HCT116 (cell line): Measurements from ENCODE around the gene THOP1. TPM values are rescaled to one million over a fixed set of nuclear protein-coding genes. Genes with fewer than 3 reads are reported as not detected.

ENCODE experiments used
- ATAC-seq: fragments of 200-7000 bp; cut with Tn5 transposase; 2 replicates; pipeline ENCODE4 v1.9.1; 2020; ENCODE audit warnings: mild to moderate bottlenecking, moderate library complexity
- BruUV-seq: library from RNA; stranded (reverse); fragments of 400-500 nt; replicated peaks from 2 replicates; lab custom pipeline; 2021; lab: Mats Ljungman, UMichigan
- CTCF ChIA-PET: fragments of 300-600 bp; sonication (Branson Sonifier 250); formaldehyde crosslinking; loops from one replicate; lab custom pipeline; 2021; ENCODE audit warnings: antibody characterized with exemption; lab: Charles Lee
- POLR2A ChIA-PET: fragments of 300-600, 350-600 bp; sonication (Branson Sonifier 250); formaldehyde crosslinking; loops from one replicate; lab custom pipeline; 2021; ENCODE audit warnings: antibody characterized with exemption; lab: Charles Lee
- RAD21 ChIA-PET, 2 experiments: fragments of 300-600 bp; sonication (Branson Sonifier 250); formaldehyde crosslinking; loops; one replicate each; lab custom pipeline; 2023; ENCODE audit warnings: low total read pairs in 2 of 2; ENCODE audit not compliant: uncharacterized antibody in 2 of 2, unreplicated experiment in 2 of 2, low non-redundant PET in 1 of 2; lab: Charles Lee
- DNase-seq: peaks from one replicate; pipeline ENCODE4 v3.0.0-alpha.2; 2010; ENCODE audit warnings: low read depth, low spot score
- H2AFZ ChIP-seq: fragments of 200-600 bp; shearing (Covaris generic), sonication (generic); 2 replicates; pipeline ENCODE4 v1.6.1; 2017; ENCODE audit warnings: low read depth, mixed run types, mixed read lengths, antibody characterized with exemption, low read length; ENCODE audit not compliant: poor library complexity, severe bottlenecking
- H3K27ac ChIP-seq: 2 replicates; pipeline ENCODE4 v1.5.1; 2012; ENCODE audit warnings: low read depth, low read length
- H3K27me3 ChIP-seq: fragments of 200-600 bp; sonication (generic); 2 replicates; pipeline ENCODE4 v1.6.1; 2016; ENCODE audit warnings: mixed run types, low read length, mixed read lengths; ENCODE audit not compliant: insufficient read depth
- H3K36me3 ChIP-seq, 2 experiments: fragments of 200-500 bp in 1 of 2; fragments of 200-600 bp in 1 of 2; sonication (Bioruptor generic) in 1 of 2; sonication (generic) in 1 of 2; 2 replicates each; pipeline versions ENCODE4 v1.5.1 to v1.6.1; 2014 to 2016; ENCODE audit warnings: low read length in 2 of 2, inconsistent platforms in 1 of 2, mixed read lengths in 1 of 2, mixed run types in 1 of 2; ENCODE audit not compliant: insufficient read depth in 2 of 2, control insufficient read depth in 1 of 2
- H3K4me1 ChIP-seq, 2 experiments: fragments of 200-600 bp in 1 of 2; sonication (generic) in 1 of 2; 2 replicates each; pipeline versions ENCODE4 v1.5.1 to v1.6.1; 2012 to 2017; ENCODE audit warnings: low read length in 2 of 2, inconsistent platforms in 1 of 2, mild to moderate bottlenecking in 1 of 2, mixed read lengths in 1 of 2, mixed run types in 1 of 2, moderate library complexity in 1 of 2; ENCODE audit not compliant: insufficient read depth in 2 of 2, control insufficient read depth in 1 of 2
- H3K4me2 ChIP-seq: fragments of 200-600 bp; sonication (generic); 2 replicates; pipeline ENCODE4 v1.6.1; 2017; ENCODE audit warnings: mixed run types, low read length, mixed read lengths
- H3K4me3 ChIP-seq, 2 experiments: fragments of 200-600 bp in 1 of 2; sonication (generic) in 1 of 2; replicated peaks in 1 of 2; 2 replicates each; pipeline ENCODE4 v1.5.1; 2011 to 2016; ENCODE audit warnings: low read length in 2 of 2, control low read depth in 1 of 2, low read depth in 1 of 2, mild to moderate bottlenecking in 1 of 2, mixed read lengths in 1 of 2, mixed run types in 1 of 2
- H3K79me2 ChIP-seq: fragments of 200-600 bp; sonication (generic); 2 replicates; pipeline ENCODE4 v1.6.1; 2017; ENCODE audit warnings: mild to moderate bottlenecking, mixed run types, low read length, moderate library complexity, mixed read lengths; ENCODE audit not compliant: insufficient read depth
- H3K9ac ChIP-seq: fragments of 200-600 bp; sonication (generic); 2 replicates; pipeline ENCODE4 v1.6.1; 2016; ENCODE audit warnings: low read length, mixed read lengths
- H3K9me2 ChIP-seq: fragments of 200-600 bp; sonication (generic), shearing (Covaris generic); 2 replicates; pipeline ENCODE4 v1.6.1; 2017; ENCODE audit warnings: mixed run types, mild to moderate bottlenecking, moderate library complexity; ENCODE audit not compliant: insufficient read depth
- H3K9me3 ChIP-seq, 2 experiments: fragments of 200-500 bp in 1 of 2; fragments of 200-600 bp in 1 of 2; sonication (Bioruptor generic) in 1 of 2; sonication (generic) in 1 of 2; 2 replicates each; pipeline ENCODE4 v1.6.1; 2014 to 2017; ENCODE audit warnings: low read length in 2 of 2, mixed read lengths in 2 of 2, inconsistent platforms in 1 of 2, low read depth in 1 of 2, mild to moderate bottlenecking in 1 of 2, mixed run types in 1 of 2, moderate library complexity in 1 of 2; ENCODE audit not compliant: control insufficient read depth in 1 of 2, insufficient read depth in 1 of 2
- H4K20me1 ChIP-seq: fragments of 200-600 bp; sonication (generic), shearing (Covaris generic); 2 replicates; pipeline ENCODE4 v1.6.1; 2017; ENCODE audit warnings: mixed run types, mild to moderate bottlenecking, moderate library complexity; ENCODE audit not compliant: insufficient read depth
- CBX3 ChIP-seq: IDR thresholded peaks from 2 replicates; pipeline ENCODE4 v1.6.1; 2012; ENCODE audit warnings: low read depth
- ELF1 ChIP-seq: IDR thresholded peaks from 2 replicates; pipeline ENCODE4 v1.6.1; 2012; ENCODE audit warnings: low read depth, borderline replicate concordance
- FOSL1 ChIP-seq: IDR thresholded peaks from 2 replicates; pipeline ENCODE4 v1.6.1; 2012; ENCODE audit warnings: low read depth
- JUND ChIP-seq: IDR thresholded peaks from 2 replicates; pipeline ENCODE4 v1.6.1; 2012
- POLR2AphosphoS5 ChIP-seq: IDR thresholded peaks from 2 replicates; pipeline ENCODE4 v1.6.1; 2011; ENCODE audit warnings: mild to moderate bottlenecking, low read depth, low read length, moderate library complexity
- SIN3A ChIP-seq: IDR thresholded peaks from 2 replicates; pipeline ENCODE4 v1.6.1; 2012; ENCODE audit warnings: low read depth
- ZFX ChIP-seq: fragments of 450-650 bp; IDR thresholded peaks from 2 replicates; pipeline ENCODE4 v1.6.1; 2017
- intact Hi-C: fragments of 100-400 bp; cut with micrococcal nuclease; formaldehyde crosslinking; loops from 2 replicates; pipeline ENCODE4 v1.10.0; 2022
- total RNA-seq: library from RNA; stranded (reverse); gene quantifications from one replicate; pipeline ENCODE4 v1.2.1, GENCODE V29; 2021; ENCODE audit not compliant: unreplicated experiment
- TF ChIP-seq, protein P1 (sequence below), 3 experiments: fragments of 200-600 bp in 1 of 3; sonication (generic) in 1 of 3; IDR thresholded peaks in 2 of 3; conservative IDR thresholded peaks in 1 of 3; 2 replicates each; pipeline ENCODE4 v1.5.1; 2012 to 2017; ENCODE audit warnings: low read depth in 2 of 3, low read length in 2 of 3, antibody characterized with exemption in 1 of 3, borderline replicate concordance in 1 of 3, control low read depth in 1 of 3, mild to moderate bottlenecking in 1 of 3, mixed read lengths in 1 of 3, mixed run types in 1 of 3, moderate library complexity in 1 of 3; ENCODE audit not compliant: insufficient read depth in 1 of 3
- TF ChIP-seq, protein P2 (sequence below): IDR thresholded peaks from 2 replicates; pipeline ENCODE4 v1.6.1; 2012
- TF ChIP-seq, protein P3 (sequence below): IDR thresholded peaks from 2 replicates; pipeline ENCODE4 v1.6.1; 2012; ENCODE audit warnings: low read depth
- TF ChIP-seq, protein P4 (sequence below): IDR thresholded peaks from 2 replicates; pipeline ENCODE4 v1.6.1; 2011; ENCODE audit warnings: mild to moderate bottlenecking, low read length, moderate library complexity; ENCODE audit not compliant: insufficient replicate concordance; ENCODE audit errors: extremely low read depth
- TF ChIP-seq, protein P5 (sequence below): IDR thresholded peaks from 2 replicates; pipeline ENCODE4 v1.6.1; 2012

The THOP1 gene
- total RNA-seq, 1 experiment from 2014 or later: 201 TPM

DNA sequence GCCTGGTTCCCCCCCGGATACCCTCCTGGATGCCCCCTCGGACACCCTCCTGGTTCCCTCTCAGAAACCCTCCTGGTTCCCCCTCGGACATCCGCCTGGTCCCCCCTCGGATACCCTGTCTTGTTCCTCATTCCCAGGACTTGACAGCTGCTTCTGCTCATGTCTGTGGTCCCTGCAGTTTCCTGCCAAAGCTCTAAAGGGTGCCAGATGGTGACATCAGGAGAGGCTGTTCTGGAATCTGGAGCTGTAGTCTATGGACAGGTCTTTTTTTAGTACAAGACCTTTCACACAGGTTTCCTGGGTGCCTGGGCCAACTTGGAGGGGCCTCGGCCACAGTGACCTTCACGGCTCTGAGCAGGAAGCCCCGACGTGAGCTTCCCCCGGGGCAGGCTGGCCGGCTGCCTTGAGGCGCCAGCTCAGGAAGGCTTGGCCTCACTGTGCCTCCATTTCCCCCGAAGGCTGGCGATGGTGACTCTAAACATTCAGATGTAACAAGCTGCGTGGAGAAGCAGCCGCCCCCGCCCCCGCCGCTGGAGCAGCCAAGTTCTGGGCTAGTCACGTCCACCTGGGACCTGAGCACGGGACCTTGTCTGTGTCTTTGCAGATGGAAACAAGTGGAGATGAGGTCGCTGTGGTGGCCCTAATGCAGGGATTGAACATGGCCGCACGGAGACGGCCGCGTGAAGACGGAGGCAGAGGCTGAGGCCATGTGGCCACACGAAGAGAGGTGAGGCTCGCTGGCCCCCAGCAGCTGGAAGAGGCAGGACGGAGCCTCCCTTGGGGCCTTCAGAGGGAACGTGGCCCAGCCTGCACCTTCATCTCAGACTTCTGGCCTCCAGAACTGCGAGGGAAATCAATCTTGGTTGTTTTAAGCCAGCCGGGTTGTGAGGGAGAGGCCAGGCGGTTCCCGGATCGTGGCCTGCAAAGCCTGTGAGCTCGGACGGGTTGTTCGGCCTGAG lies 15.0 kb upstream of the THOP1 start:
- H3K9me2 ChIP-seq: no peaks in the 10 kb centered on the region
- H3K27ac ChIP-seq: no peak overlapping the region
- no peaks in the 10 kb centered on the region for H3K9me3 ChIP-seq
- TF ChIP-seq CBX3 (no peak), ELF1 (no peak), ZFX (no peak), POLR2AphosphoS5 (no peak), FOSL1 (no peak), JUND (no peak), SIN3A (no peak)
- TF ChIP-seq, protein P1, sequence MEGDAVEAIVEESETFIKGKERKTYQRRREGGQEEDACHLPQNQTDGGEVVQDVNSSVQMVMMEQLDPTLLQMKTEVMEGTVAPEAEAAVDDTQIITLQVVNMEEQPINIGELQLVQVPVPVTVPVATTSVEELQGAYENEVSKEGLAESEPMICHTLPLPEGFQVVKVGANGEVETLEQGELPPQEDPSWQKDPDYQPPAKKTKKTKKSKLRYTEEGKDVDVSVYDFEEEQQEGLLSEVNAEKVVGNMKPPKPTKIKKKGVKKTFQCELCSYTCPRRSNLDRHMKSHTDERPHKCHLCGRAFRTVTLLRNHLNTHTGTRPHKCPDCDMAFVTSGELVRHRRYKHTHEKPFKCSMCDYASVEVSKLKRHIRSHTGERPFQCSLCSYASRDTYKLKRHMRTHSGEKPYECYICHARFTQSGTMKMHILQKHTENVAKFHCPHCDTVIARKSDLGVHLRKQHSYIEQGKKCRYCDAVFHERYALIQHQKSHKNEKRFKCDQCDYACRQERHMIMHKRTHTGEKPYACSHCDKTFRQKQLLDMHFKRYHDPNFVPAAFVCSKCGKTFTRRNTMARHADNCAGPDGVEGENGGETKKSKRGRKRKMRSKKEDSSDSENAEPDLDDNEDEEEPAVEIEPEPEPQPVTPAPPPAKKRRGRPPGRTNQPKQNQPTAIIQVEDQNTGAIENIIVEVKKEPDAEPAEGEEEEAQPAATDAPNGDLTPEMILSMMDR (IDR thresholded peaks at IDR 0.05 in 2 of 3, conservative IDR thresholded peaks at IDR 0.05 in 1 of 3; ENCODE audit: borderline replicate concordance in 1 of 3, insufficient read depth in 1 of 3, low read depth in 2 of 3, low read length in 2 of 3): no peak
- TF ChIP-seq, protein P2, sequence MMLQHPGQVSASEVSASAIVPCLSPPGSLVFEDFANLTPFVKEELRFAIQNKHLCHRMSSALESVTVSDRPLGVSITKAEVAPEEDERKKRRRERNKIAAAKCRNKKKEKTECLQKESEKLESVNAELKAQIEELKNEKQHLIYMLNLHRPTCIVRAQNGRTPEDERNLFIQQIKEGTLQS: no peak
- TF ChIP-seq, protein P3, sequence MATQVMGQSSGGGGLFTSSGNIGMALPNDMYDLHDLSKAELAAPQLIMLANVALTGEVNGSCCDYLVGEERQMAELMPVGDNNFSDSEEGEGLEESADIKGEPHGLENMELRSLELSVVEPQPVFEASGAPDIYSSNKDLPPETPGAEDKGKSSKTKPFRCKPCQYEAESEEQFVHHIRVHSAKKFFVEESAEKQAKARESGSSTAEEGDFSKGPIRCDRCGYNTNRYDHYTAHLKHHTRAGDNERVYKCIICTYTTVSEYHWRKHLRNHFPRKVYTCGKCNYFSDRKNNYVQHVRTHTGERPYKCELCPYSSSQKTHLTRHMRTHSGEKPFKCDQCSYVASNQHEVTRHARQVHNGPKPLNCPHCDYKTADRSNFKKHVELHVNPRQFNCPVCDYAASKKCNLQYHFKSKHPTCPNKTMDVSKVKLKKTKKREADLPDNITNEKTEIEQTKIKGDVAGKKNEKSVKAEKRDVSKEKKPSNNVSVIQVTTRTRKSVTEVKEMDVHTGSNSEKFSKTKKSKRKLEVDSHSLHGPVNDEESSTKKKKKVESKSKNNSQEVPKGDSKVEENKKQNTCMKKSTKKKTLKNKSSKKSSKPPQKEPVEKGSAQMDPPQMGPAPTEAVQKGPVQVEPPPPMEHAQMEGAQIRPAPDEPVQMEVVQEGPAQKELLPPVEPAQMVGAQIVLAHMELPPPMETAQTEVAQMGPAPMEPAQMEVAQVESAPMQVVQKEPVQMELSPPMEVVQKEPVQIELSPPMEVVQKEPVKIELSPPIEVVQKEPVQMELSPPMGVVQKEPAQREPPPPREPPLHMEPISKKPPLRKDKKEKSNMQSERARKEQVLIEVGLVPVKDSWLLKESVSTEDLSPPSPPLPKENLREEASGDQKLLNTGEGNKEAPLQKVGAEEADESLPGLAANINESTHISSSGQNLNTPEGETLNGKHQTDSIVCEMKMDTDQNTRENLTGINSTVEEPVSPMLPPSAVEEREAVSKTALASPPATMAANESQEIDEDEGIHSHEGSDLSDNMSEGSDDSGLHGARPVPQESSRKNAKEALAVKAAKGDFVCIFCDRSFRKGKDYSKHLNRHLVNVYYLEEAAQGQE: no peak
- TF ChIP-seq, protein P4, sequence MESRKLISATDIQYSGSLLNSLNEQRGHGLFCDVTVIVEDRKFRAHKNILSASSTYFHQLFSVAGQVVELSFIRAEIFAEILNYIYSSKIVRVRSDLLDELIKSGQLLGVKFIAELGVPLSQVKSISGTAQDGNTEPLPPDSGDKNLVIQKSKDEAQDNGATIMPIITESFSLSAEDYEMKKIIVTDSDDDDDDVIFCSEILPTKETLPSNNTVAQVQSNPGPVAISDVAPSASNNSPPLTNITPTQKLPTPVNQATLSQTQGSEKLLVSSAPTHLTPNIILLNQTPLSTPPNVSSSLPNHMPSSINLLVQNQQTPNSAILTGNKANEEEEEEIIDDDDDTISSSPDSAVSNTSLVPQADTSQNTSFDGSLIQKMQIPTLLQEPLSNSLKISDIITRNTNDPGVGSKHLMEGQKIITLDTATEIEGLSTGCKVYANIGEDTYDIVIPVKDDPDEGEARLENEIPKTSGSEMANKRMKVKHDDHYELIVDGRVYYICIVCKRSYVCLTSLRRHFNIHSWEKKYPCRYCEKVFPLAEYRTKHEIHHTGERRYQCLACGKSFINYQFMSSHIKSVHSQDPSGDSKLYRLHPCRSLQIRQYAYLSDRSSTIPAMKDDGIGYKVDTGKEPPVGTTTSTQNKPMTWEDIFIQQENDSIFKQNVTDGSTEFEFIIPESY: no peak
- TF ChIP-seq, protein P5, sequence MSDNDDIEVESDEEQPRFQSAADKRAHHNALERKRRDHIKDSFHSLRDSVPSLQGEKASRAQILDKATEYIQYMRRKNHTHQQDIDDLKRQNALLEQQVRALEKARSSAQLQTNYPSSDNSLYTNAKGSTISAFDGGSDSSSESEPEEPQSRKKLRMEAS: no peak
- TF ChIP-seq, all 23 proteins: peak for 0
- ChIA-PET CTCF (no interaction called here), POLR2A (no interaction called here), RAD21 (no interaction called here)
- Histone ChIP-seq H3K4me1 (no peaks in the 10 kb centered on the region), H3K36me3 (peaks cover 11 to 17% of the 10 kb centered on the region in 2 experiments; a peak in 3 of 4 replicates), H2AFZ (no peak overlapping the region), H3K4me2 (no peak overlapping the region), H4K20me1 (no peaks in the 10 kb centered on the region; the same call in 1 of the 2 replicates), H3K4me3 (no peak overlapping the region), H3K27me3 (no peaks in the 10 kb centered on the region), H3K79me2 (peaks cover 73% of the 10 kb centered on the region), H3K9ac (no peak overlapping the region)
- DNase-seq: no peak
- BruUV-seq: no TSS peak
- intact Hi-C loops: no loop called here
- ATAC-seq: no peak
